Activated CD4-positive, alpha-beta memory T cell treated with anti-CD3 and anti-CD28 coated beads for 36 hours (primary cell): ENCODE measurements around the gene BCL2L2. TPM values are rescaled to one million over a fixed set of nuclear protein-coding genes. Genes with fewer than 3 reads are reported as not detected.

Experiments used
- CTCF ChIA-PET: fragments of 350-600 bp; sonication (Branson Sonifier 250); formaldehyde crosslinking; loops from one replicate; lab custom pipeline; 2021; ENCODE audit warnings: antibody characterized with exemption, inconsistent platforms; lab: Charles Lee
- POLR2A ChIA-PET: fragments of 350-600 bp; sonication (Branson Sonifier 250); formaldehyde crosslinking; loops from one replicate; lab custom pipeline; 2021; ENCODE audit warnings: antibody characterized with exemption; lab: Charles Lee
- DNase-seq: peaks from one replicate; pipeline ENCODE4 v3.0.0-alpha.2; 2020
- H3K27ac Mint-ChIP-seq: one replicate; pipeline ENCODE4 v1.8.0; 2021; ENCODE audit warnings: mixed read lengths
- H3K27me3 Mint-ChIP-seq: one replicate; pipeline ENCODE4 v1.8.0; 2021; ENCODE audit warnings: mixed read lengths
- H3K36me3 Mint-ChIP-seq: one replicate; pipeline ENCODE4 v1.8.0; 2021; ENCODE audit warnings: mixed read lengths
- H3K4me1 Mint-ChIP-seq: one replicate; pipeline ENCODE4 v1.8.0; 2021; ENCODE audit warnings: low read depth, mixed read lengths
- H3K4me3 Mint-ChIP-seq: one replicate; pipeline ENCODE4 v1.8.0; 2021; ENCODE audit warnings: mild to moderate bottlenecking, mixed read lengths
- H3K9me3 Mint-ChIP-seq: one replicate; pipeline ENCODE4 v1.8.0; 2021; ENCODE audit warnings: mixed read lengths
- intact Hi-C: fragments of 100-400 bp; cut with micrococcal nuclease; formaldehyde crosslinking; loops from one replicate; pipeline ENCODE4 v1.15.1; 2023
- total RNA-seq, 2 experiments: library from RNA; stranded (reverse); gene quantifications; one replicate each; pipeline ENCODE4 v1.2.3, GENCODE V29; 2021

BCL2L2 gene
- total RNA-seq, 2 experiments from 2014 or later, result 0.55 to 0.85 TPM

GRCh38 chr14:23300687-23301223, 5.9 kb upstream of the BCL2L2 start:
- Mint-ChIP-seq H3K36me3 (peaks cover 12% of the 10 kb centered on the region), H3K27me3 (no peaks in the 10 kb centered on the region), H3K4me1 (peaks cover 22% of the 10 kb centered on the region), H3K4me3 (peak overlapping the region; percentile 89), H3K9me3 (no peaks in the 10 kb centered on the region), H3K27ac (peak overlapping the region; percentile 91)
- intact Hi-C loops, result loop anchor here (1.0 to 5.0 kb wide), 5 partner anchors 14 to 257 kb away; partner anchors contain the start of genes ACIN1, C14orf119, HOMEZ and NGDN
- POLR2A ChIA-PET, result interaction anchor here (0.6 to 4.4 kb wide), 4 partner anchors 15 to 293 kb away, joined by 3 to 102 read pairs (median 18); partner anchors contain the start of genes ACIN1, C14orf119, HOMEZ and PABPN1
- peak; percentile 36 for DNase-seq
- CTCF ChIA-PET, result interaction anchor here (0.8 to 4.6 kb wide), 16 partner anchors 9 to 232 kb away, joined by 3 to 76 read pairs (median 6); partner anchors contain the start of genes ACIN1, C14orf119, HOMEZ and PABPN1

- Mint-ChIP-seq H3K36me3 (peaks cover 12% of the 10 kb centered on the region), H3K4me1 (peaks cover 22% of the 10 kb centered on the region), H3K4me3 (peak overlapping the region; percentile 94), H3K27me3 (peaks cover 5% of the 10 kb centered on the region), H3K9me3 (no peaks in the 10 kb centered on the region), H3K27ac (peak overlapping the region; percentile 94)
- ChIA-PET POLR2A (interaction anchor here (0.6 to 4.4 kb wide), 7 partner anchors 15 to 294 kb away, joined by 3 to 102 read pairs (median 6); partner anchors contain the start of genes ACIN1, C14orf119, HOMEZ and PABPN1), CTCF (interaction anchor here (0.8 to 4.6 kb wide), 18 partner anchors 9 to 233 kb away, joined by 3 to 76 read pairs (median 6); partner anchors contain the start of genes ACIN1, C14orf119, HOMEZ and PABPN1)
- peak; percentile 98 for DNase-seq
- intact Hi-C loops, result loop anchor here (1.0 to 5.0 kb wide), 5 partner anchors 15 to 256 kb away; partner anchors contain the start of genes ACIN1, C14orf119, HOMEZ and NGDN
Measured at GRCh38 chr14:23301288-23301968, 5.2 kb upstream of the BCL2L2 start.

GRCh38 chr14:23301969-23302289, 4.7 kb upstream of the BCL2L2 start:
- ChIA-PET POLR2A (interaction anchor here (0.7 to 4.4 kb wide), 7 partner anchors 13 to 207 kb away, joined by 3 to 102 read pairs (median 3); partner anchors contain the start of genes ACIN1, C14orf119, HOMEZ and PABPN1), CTCF (interaction anchor here (1.0 to 4.6 kb wide), 15 partner anchors 10 to 234 kb away, joined by 3 to 76 read pairs (median 6); partner anchors contain the start of genes ACIN1, C14orf119, HOMEZ and PABPN1)
- H3K27me3 Mint-ChIP-seq, result peaks cover 7% of the 10 kb centered on the region
- no peaks in the 10 kb centered on the region for H3K9me3 Mint-ChIP-seq
- DNase-seq, result no peak
- H3K27ac Mint-ChIP-seq, result peak overlapping the region; percentile 94
- intact Hi-C loops, result loop anchor here (1.0 to 5.0 kb wide), 6 partner anchors 16 to 255 kb away; partner anchors contain the start of genes ACIN1, C14orf119, HOMEZ and NGDN
- peaks cover 22% of the 10 kb centered on the region for H3K4me1 Mint-ChIP-seq
- peak overlapping the region; percentile 94 for H3K4me3 Mint-ChIP-seq
- peaks cover 8% of the 10 kb centered on the region for H3K36me3 Mint-ChIP-seq

- H3K4me1 Mint-ChIP-seq, result peaks cover 22% of the 10 kb centered on the region
- H3K27me3 Mint-ChIP-seq, result peaks cover 12% of the 10 kb centered on the region
- no peaks in the 10 kb centered on the region for H3K9me3 Mint-ChIP-seq
- DNase-seq, result peak; percentile 93
- peak within 1 kb of the TSS; percentile 96 for H3K27ac Mint-ChIP-seq
- POLR2A ChIA-PET, result interaction anchor here (0.7 to 4.4 kb wide), 8 partner anchors 13 to 207 kb away, joined by 3 to 102 read pairs (median 3); partner anchors contain the start of genes ACIN1, C14orf119, HOMEZ and PABPN1
- CTCF ChIA-PET, result interaction anchor here (0.6 to 4.6 kb wide), 13 partner anchors 10 to 234 kb away, joined by 3 to 76 read pairs (median 6); partner anchors contain the start of genes HOMEZ and PABPN1
- intact Hi-C loops, result loop anchor here (2.0 to 5.0 kb wide), 2 partner anchors 66 to 255 kb away; partner anchors contain the start of gene THTPA
- peak within 1 kb of the TSS; percentile 94 for H3K4me3 Mint-ChIP-seq
- peaks cover 3% of the 10 kb centered on the region for H3K36me3 Mint-ChIP-seq
Measured at GRCh38 chr14:23302290-23303225, 4.1 kb upstream of the BCL2L2 start, which contains the start of gene PPP1R3E. Gene PPP1R3E, minus strand, starts transcription at chr14:23302859. Its CDS starts 283 bp downstream, at chr14:23302576.

- Mint-ChIP-seq H3K4me3 (no peak overlapping the region), H3K9me3 (no peaks in the 10 kb centered on the region), H3K4me1 (peaks cover 5% of the 10 kb centered on the region), H3K27ac (no peak overlapping the region), H3K27me3 (peaks cover 22% of the 10 kb centered on the region), H3K36me3 (no peaks in the 10 kb centered on the region)
- DNase-seq, result no peak
- POLR2A ChIA-PET, result no interaction called here
- intact Hi-C loops, result no loop called here
- CTCF ChIA-PET, result interaction anchor here (0.9 to 1.6 kb wide), 3 partner anchors 11 to 238 kb away, joined by 3 to 6 read pairs (median 3); no protein-coding TSS in a partner anchor
Measured at GRCh38 chr14:23307146-23307530, 505 bp downstream of the BCL2L2 start.

- no peak overlapping the region for H3K4me3 Mint-ChIP-seq
Measured at GRCh38 chr14:23307687-23308644, 1.3 kb downstream of the BCL2L2 start.

GRCh38 chr14:23308721-23309445, 2.2 kb downstream of the BCL2L2 start:
- H3K9me3 Mint-ChIP-seq, result no peaks in the 10 kb centered on the region
- no peak overlapping the region for H3K27ac Mint-ChIP-seq
- ChIA-PET POLR2A (no interaction called here), CTCF (no interaction called here)
- DNase-seq, result no peak
- H3K4me1 Mint-ChIP-seq, result no peaks in the 10 kb centered on the region
- H3K4me3 Mint-ChIP-seq, result no peak overlapping the region
- intact Hi-C loops, result no loop called here
- H3K27me3 Mint-ChIP-seq, result peaks cover 22% of the 10 kb centered on the region
- H3K36me3 Mint-ChIP-seq, result no peaks in the 10 kb centered on the region

More at GRCh38 chr14:23307687-23308644, 1.3 kb downstream of the BCL2L2 start:
- no peak overlapping the region for H3K27ac Mint-ChIP-seq
- no peak for DNase-seq
- peaks cover 4% of the 10 kb centered on the region for H3K4me1 Mint-ChIP-seq
- no peaks in the 10 kb centered on the region for H3K9me3 Mint-ChIP-seq
- H3K27me3 Mint-ChIP-seq, result peaks cover 22% of the 10 kb centered on the region
- POLR2A ChIA-PET, result no interaction called here
- CTCF ChIA-PET, result interaction anchor here (0.9 to 1.6 kb wide), 3 partner anchors 12 to 239 kb away, joined by 3 to 6 read pairs (median 3); no protein-coding TSS in a partner anchor
- intact Hi-C loops, result no loop called here
- no peaks in the 10 kb centered on the region for H3K36me3 Mint-ChIP-seq

GRCh38 chr14:23310546-23310945, 3.9 kb downstream of the BCL2L2 start:
- POLR2A ChIA-PET, result no interaction called here
- H3K4me3 Mint-ChIP-seq, result no peak overlapping the region
- DNase-seq, result no peak
- no peak overlapping the region for H3K27ac Mint-ChIP-seq
- no peaks in the 10 kb centered on the region for H3K4me1 Mint-ChIP-seq
- intact Hi-C loops, result no loop called here
- CTCF ChIA-PET, result interaction anchor here (1.9 kb wide), 1 partner anchor 24 kb away, joined by 4 read pairs; the partner anchor contains the start of gene HOMEZ
- H3K27me3 Mint-ChIP-seq, result peaks cover 24% of the 10 kb centered on the region
- no peaks in the 10 kb centered on the region for H3K9me3 Mint-ChIP-seq
- no peaks in the 10 kb centered on the region for H3K36me3 Mint-ChIP-seq

GRCh38 chr14:23316300-23316699, 9.7 kb downstream of the BCL2L2 start:
- Mint-ChIP-seq H3K27ac (no peak overlapping the region), H3K4me3 (no peak overlapping the region), H3K36me3 (no peaks in the 10 kb centered on the region), H3K9me3 (no peaks in the 10 kb centered on the region), H3K27me3 (peaks cover 1% of the 10 kb centered on the region), H3K4me1 (peaks cover 8% of the 10 kb centered on the region)
- POLR2A ChIA-PET, result no interaction called here
- intact Hi-C loops, result no loop called here
- DNase-seq, result no peak
- CTCF ChIA-PET, result no interaction called here
